Retinal pigment epithelial cell (primary cell): ENCODE measurements around the gene ADAM15.
A peak's percentile ranks its signal among the peaks of the same experiment; 100 is the strongest.

Experiments used
- DNase-seq: peaks from one replicate; pipeline ENCODE4 v3.0.0-alpha.2; 2010; ENCODE audit warnings: low read depth
- H3K4me3 ChIP-seq: 2 replicates; pipeline ENCODE4 v1.5.1; 2011; ENCODE audit warnings: mild to moderate bottlenecking, low read length, control low read depth, moderate library complexity
- CTCF ChIP-seq: conservative IDR thresholded peaks from 2 replicates; pipeline ENCODE4 v1.5.1; 2011; ENCODE audit warnings: low read depth, low read length, control low read depth, inconsistent platforms

The ADAM15 gene

DNA sequence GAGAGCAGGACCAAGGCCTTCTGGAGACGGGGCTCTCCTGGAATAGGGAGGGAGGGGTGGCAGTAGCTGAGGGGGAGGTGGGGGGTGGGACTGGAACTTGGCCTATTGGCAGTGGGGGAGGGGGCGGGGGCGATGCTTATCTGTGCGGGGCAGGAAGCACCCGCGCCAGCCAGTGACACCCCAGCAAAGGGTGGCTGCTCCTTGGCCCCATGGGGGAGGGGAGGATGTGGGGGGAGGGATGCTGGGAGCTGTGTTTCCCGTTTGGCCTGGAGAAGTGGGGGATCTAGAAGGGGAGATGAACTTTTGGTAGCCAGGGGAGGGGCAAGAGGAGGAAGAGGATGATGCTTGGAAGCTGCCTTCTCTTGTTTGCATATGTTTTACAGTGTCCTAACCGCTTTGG lies 37.5 kb upstream of the ADAM15 start:
- no peak for DNase-seq
- no peak for TF ChIP-seq CTCF
- no peak overlapping the region for H3K4me3 ChIP-seq

- DNase-seq = no peak
- no peak overlapping the region for H3K4me3 ChIP-seq
- TF ChIP-seq CTCF = no peak
Measured at GRCh38 chr1:155014709-155015508, 36.2 kb upstream of the ADAM15 start.

DNA sequence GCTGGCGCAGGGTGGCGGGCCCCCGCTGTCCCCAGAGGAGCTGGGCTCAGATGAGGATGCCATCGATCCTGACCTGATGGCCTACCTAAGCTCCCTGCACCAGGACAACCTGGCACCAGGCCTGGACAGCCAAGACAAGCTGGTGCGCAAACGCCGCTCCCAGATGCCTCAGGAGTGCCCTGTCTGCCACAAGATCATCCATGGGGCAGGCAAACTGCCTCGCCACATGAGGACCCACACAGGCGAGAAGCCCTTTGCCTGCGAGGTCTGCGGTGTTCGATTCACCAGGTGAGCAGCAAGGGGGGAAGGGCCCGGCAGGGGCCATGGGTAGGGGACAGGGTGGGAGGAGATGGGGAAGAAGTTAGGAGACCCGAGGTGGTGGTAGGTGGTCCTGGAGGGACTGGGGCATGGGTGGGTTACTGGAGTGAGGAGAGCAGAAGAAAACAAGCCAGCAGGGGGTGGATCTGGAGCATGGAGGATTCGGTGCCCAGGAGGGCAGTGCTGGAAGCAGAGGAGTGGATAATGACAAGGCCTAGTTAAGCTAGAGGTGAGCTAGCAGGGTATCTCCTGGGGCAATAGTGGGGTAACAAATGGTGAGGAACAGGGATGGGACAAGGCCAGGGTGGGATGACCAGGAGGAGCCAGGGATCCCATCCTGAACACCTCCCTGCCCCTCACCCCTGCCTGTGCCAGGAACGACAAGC lies 35.4 kb upstream of the ADAM15 start:
- no peak overlapping the region for H3K4me3 ChIP-seq
- DNase-seq = no peak
- no peak for TF ChIP-seq CTCF

DNA sequence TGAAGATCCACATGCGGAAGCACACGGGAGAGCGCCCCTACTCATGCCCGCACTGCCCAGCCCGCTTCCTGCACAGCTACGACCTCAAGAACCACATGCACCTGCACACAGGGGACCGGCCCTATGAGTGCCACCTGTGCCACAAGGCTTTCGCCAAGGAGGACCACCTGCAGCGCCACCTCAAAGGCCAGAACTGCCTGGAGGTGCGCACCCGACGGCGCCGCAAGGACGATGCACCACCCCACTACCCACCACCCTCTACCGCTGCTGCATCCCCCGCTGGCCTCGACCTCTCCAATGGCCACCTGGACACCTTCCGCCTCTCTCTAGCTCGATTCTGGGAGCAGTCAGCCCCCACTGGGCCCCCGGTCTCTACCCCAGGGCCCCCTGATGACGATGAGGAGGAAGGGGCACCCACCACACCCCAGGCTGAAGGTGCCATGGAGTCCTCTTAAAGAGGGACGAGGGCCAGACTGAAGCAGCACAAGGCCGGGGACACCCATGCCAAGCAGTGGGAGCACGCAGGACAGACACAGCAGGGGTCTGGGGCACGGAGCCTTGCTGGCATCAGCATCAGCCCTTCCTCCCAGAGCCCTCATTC lies 34.8 kb upstream of the ADAM15 start:
- DNase-seq = no peak
- TF ChIP-seq CTCF = no peak
- no peak overlapping the region for H3K4me3 ChIP-seq

GRCh38 chr1:155017041-155017945 lies 33.8 kb upstream of the ADAM15 start:
- peak overlapping the region; percentile 30 for H3K4me3 ChIP-seq
- peak; percentile 56 for DNase-seq
- peak; percentile 99 for TF ChIP-seq CTCF

DNA sequence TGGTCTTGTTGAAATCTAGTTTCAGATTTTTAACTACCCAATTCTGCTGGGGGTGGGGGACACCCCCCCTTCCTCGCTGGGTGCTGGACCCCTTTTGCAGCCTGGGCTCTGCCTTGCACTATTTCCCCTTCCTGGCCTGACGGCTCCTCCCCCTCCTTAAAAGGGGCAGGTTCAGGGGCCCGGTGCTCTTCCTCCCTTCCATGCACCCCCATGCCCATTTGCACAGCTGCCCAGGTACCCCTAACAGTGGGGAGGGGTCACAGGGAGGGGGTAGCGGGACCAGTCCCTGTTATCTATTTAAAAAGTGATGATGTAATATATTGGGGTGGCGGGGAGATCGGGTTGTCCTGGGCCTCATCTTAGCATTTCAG lies 33.2 kb upstream of the ADAM15 start:
- DNase-seq = no peak
- H3K4me3 ChIP-seq = peak overlapping the region; percentile 30
- TF ChIP-seq CTCF = no peak
